Central memory CD8-positive, alpha-beta T cell (primary cell): ENCODE results near the gene RECQL5.

ENCODE experiments used
- ATAC-seq: fragments of 150-1000 bp; cut with Tn5 transposase; replicated peaks from 2 replicates; pipeline ENCODE4 v1.10.0; 2022; ENCODE audit warnings: mild to moderate bottlenecking, moderate FRiP score, moderate number of reproducible peaks; ENCODE audit not compliant: poor library complexity, severe bottlenecking; ENCODE audit errors: extremely low read depth
- DNase-seq, 2 donors: peaks; one replicate each; pipeline ENCODE4 v3.0.0; 2021; ENCODE audit warnings: low spot score in 2 of 2
- H3K27ac Mint-ChIP-seq: one replicate; pipeline ENCODE4 v1.8.0; 2022; ENCODE audit warnings: low read depth, mild to moderate bottlenecking, moderate library complexity, mixed read lengths
- H3K27me3 Mint-ChIP-seq: one replicate; pipeline ENCODE4 v1.8.0; 2022; ENCODE audit warnings: mixed read lengths
- H3K36me3 Mint-ChIP-seq: one replicate; pipeline ENCODE4 v1.8.0; 2022; ENCODE audit warnings: mild to moderate bottlenecking, moderate library complexity, mixed read lengths; ENCODE audit not compliant: insufficient read depth
- H3K4me1 Mint-ChIP-seq: one replicate; pipeline ENCODE4 v1.8.0; 2022; ENCODE audit warnings: mixed read lengths
- H3K4me3 Mint-ChIP-seq: one replicate; pipeline ENCODE4 v1.8.0; 2022; ENCODE audit warnings: mild to moderate bottlenecking, moderate library complexity, mixed read lengths
- H3K9me3 Mint-ChIP-seq: one replicate; pipeline ENCODE4 v1.8.0; 2022; ENCODE audit warnings: mixed read lengths

RECQL5 gene

DNA sequence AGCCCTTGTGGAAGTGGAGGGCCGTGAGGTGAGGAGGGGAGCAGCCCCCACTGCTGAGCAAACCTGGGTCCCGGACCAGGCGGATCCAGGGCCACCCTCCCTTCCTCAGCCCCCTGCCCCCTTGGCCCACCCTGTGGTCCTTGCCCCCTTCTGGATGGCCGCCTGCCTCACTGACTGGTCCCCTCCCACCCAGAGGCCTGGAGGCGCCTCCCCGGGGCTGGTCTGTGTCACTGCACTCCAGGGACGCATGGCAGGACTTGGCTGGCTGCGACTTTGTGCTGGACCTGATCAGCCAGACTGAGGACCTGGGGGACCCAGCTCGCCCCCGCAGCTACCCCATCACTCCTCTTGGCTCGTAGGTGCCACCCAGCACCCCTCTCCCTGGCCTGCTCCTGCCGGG, 52.9 kb downstream of the RECQL5 start:
- ATAC-seq (no peak), DNase-seq (no peak)
- Mint-ChIP-seq H3K36me3 (peaks cover 2% of the 10 kb centered on the region), H3K4me3 (no peak overlapping the region), H3K27ac (no peak overlapping the region), H3K9me3 (no peaks in the 10 kb centered on the region), H3K4me1 (no peaks in the 10 kb centered on the region), H3K27me3 (no peaks in the 10 kb centered on the region)

DNA sequence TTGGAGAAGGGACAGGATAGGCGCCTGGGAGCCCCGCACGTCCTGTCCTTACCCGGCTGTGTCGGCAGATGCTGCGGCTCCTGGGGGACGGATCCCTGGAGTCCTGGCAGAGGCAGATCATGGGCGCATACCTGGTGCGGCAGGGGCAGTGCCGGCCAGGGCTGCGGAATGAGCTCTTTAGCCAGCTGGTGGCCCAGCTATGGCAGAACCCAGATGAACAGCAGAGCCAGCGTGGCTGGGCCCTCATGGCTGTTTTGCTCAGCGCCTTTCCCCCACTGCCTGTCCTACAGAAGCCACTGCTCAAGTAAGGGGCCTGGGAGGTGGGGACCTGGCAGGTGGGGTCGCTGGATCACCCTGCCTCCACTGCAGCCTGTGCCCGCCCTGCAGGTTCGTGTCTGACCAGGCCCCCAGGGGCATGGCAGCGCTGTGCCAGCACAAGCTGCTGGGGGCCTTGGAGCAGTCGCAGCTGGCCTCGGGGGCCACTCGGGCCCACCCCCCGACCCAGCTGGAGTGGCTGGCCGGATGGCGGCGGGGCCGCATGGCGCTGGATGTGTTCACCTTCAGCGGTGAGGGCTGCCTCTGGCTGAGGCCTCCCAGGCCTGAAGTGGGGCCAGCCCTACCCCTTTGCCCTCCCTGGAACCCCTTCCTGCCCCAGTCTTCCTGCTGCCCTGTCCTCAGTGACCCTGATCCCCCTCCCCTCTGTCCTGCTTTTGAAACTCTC, 53.9 kb downstream of the RECQL5 start:
- H3K27ac Mint-ChIP-seq: no peak overlapping the region
- H3K9me3 Mint-ChIP-seq: no peaks in the 10 kb centered on the region
- no peaks in the 10 kb centered on the region for H3K27me3 Mint-ChIP-seq
- no peak overlapping the region for H3K4me3 Mint-ChIP-seq
- no peaks in the 10 kb centered on the region for H3K4me1 Mint-ChIP-seq
- peaks cover 2% of the 10 kb centered on the region for H3K36me3 Mint-ChIP-seq
- ATAC-seq (no peak), DNase-seq (no peak)

DNA sequence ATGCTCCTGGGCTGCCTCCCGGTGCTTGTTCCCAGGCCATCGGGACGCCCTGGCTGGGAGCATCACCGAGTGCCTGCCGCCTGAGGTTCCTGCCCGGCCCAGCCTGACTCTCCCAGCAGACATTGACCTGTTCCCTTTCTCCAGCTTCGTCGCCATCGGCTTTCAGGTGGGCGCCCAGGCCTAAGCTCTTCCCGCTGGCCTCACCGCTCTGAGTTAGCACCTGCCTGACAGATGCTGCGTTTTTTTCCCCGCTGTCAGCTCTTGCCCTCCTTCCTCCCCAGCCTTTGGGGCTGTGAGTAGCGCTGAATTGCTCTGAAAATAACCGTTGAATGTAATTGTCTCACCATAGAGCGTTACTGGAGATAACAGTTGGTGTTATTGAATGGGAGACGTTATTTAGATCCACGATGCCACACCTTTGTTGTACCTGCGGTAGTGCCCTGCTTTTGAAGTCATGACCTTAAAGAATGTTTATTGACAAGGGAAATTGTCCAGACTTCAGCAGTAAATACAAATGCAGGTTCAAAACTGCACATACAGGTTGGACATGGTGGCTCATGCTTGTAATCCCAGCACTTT, 55.0 kb downstream of the RECQL5 start:
- ATAC-seq (no peak), DNase-seq (no peak)
- no peak overlapping the region for H3K4me3 Mint-ChIP-seq
- peaks cover 2% of the 10 kb centered on the region for H3K36me3 Mint-ChIP-seq
- H3K27me3 Mint-ChIP-seq: no peaks in the 10 kb centered on the region
- no peaks in the 10 kb centered on the region for H3K4me1 Mint-ChIP-seq
- H3K27ac Mint-ChIP-seq: no peak overlapping the region
- H3K9me3 Mint-ChIP-seq: no peaks in the 10 kb centered on the region

DNA sequence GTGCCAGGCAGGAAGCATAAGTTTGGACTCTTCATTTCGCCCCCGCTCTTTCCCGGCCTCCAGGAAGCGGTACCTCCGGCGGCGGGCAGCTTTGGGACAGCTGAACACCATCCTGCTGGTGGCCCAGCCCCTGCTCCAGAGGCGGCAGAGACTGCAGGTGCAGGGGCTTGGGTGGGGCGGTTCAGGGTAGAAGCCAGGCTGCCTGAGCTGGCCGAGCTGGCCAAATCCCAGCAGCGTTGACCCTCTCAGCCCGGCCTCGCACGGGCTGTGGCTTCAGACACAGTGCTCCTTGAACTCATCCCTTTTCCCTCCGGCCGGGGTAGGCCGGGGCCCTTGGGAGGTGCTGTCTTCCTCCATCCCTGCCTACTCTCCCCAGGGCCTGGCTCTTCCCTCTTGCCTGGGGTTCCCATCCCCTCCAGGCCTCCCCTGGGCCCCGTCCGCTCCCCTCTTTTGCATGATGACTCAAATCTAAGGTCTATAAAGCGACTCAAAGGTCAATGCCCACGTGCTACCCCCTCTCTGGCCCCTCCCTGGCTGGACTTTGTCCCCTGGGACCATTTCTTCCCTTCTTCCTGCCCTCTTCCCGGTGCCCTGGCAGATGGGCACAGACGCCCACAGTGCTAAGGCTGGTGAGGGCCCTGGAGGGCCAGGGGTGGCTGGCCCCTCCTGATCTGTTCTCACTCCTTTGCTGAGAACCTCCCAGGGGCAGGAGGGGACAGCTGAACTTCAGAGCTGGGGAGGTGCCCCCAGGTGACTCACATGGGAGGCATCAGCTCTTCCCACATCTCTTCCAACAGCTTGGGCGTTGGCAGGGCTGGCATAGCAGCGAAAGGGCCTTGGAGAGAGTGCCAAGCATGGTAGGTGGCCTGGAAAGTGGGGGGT, 56.6 kb downstream of the RECQL5 start:
- Mint-ChIP-seq H3K27me3 (no peaks in the 10 kb centered on the region), H3K4me3 (no peak overlapping the region), H3K9me3 (no peaks in the 10 kb centered on the region), H3K27ac (no peak overlapping the region), H3K36me3 (peaks cover 2% of the 10 kb centered on the region), H3K4me1 (no peaks in the 10 kb centered on the region)
- no peak for ATAC-seq
- DNase-seq: no peak

DNA sequence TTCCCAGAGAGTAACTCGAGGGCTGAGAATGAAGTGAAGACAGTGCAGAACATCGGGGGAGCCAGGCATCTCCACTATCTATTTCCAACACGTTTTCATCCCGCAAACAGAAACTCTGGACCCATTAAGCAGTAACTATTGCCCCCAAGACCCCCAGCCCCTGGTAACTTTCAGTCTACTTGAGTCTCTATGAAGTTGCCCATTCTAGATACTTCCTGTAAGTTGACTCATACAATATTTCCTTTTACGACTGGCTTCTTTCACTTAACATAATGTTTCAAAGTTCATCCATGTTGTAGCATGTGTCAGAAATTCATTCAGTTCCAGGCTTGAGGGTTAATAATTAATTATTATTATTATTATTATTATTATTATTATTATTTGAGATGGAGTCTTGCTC, 59.9 kb downstream of the RECQL5 start:
- Mint-ChIP-seq H3K4me3 (no peak overlapping the region), H3K9me3 (no peaks in the 10 kb centered on the region), H3K36me3 (peaks cover 2% of the 10 kb centered on the region), H3K4me1 (no peaks in the 10 kb centered on the region), H3K27me3 (no peaks in the 10 kb centered on the region), H3K27ac (no peak overlapping the region)
- ATAC-seq: no peak
- DNase-seq: no peak

DNA sequence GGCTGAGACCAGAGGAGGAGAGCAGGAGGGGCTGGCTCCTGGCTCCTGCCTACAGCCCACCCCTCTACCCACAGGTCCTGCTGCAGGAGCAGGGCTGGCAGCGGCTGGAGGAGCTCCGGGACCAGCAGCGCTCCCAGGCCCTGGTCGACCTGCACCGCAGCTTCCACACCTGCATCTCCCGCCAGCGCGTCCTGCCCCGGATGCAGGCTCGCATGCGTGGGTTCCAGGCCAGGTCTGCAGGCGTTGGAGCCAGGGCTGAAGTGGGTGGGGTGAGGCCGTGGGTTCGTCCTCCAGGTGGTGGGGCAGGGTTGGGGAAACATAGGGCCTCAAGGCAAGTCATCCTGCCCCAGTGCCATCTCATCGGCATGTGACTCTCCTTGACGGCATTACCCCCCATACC, 61.2 kb downstream of the RECQL5 start:
- Mint-ChIP-seq H3K27ac (no peak overlapping the region), H3K9me3 (no peaks in the 10 kb centered on the region), H3K4me1 (peaks cover 5% of the 10 kb centered on the region), H3K4me3 (no peak overlapping the region), H3K27me3 (no peaks in the 10 kb centered on the region), H3K36me3 (no peaks in the 10 kb centered on the region)
- ATAC-seq (no peak), DNase-seq (no peak)

DNA sequence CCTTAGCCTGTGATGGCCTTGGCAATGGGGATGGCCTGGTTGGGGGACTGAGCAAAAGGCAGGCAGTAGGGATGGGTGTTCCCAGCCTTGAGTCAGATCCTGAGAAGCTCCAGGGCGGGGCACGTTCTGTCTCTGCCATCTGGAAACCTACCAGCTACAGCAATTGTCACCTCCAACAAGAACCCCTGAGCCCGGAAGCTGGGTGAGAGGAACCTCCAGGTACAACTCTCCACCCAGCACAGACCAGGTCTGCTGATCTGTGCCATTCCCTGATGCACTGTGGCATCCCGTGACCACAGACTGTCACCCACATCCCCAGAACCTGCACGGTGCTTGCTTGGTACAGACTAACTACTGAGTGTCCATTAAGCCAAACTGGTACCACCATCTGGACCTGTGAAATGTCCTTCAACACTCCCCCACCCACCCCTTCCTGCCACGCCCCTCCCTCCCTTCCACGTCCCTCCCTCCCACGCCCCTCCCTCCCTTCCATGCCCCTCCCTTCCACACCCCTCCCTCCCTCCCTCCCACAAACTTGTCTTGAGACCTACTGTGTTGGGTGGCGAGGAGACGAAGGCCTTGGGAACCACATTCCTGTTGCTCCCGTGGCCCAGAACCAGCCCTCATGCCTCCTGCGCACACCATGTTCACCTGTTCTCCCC, 62.8 kb downstream of the RECQL5 start:
- H3K4me1 Mint-ChIP-seq: peaks cover 5% of the 10 kb centered on the region
- H3K4me3 Mint-ChIP-seq: no peak overlapping the region
- DNase-seq: no peak
- ATAC-seq: no peak
- H3K36me3 Mint-ChIP-seq: no peaks in the 10 kb centered on the region
- no peaks in the 10 kb centered on the region for H3K9me3 Mint-ChIP-seq
- H3K27ac Mint-ChIP-seq: peak overlapping the region; percentile 57
- H3K27me3 Mint-ChIP-seq: no peaks in the 10 kb centered on the region

DNA sequence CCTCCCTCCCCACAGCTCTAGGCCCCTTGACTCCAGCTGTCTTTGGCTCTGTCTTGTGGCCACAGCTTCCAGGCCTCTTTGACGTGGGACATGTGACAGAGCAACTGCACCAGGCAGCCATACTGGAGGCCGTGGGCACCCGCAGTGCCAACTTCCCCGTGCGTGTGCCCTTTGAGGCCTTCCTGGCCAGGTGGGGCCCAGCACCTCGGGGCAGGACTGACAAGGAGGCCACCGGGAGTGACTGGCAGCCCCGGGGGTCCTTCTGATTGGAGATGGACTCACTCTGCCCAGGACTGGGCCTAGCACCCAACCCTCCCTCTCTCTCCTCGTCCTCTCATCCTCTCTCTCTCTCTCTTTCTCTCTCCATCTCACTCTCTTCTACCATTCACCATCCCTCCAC, 63.8 kb downstream of the RECQL5 start:
- no peak overlapping the region for H3K4me3 Mint-ChIP-seq

DNA sequence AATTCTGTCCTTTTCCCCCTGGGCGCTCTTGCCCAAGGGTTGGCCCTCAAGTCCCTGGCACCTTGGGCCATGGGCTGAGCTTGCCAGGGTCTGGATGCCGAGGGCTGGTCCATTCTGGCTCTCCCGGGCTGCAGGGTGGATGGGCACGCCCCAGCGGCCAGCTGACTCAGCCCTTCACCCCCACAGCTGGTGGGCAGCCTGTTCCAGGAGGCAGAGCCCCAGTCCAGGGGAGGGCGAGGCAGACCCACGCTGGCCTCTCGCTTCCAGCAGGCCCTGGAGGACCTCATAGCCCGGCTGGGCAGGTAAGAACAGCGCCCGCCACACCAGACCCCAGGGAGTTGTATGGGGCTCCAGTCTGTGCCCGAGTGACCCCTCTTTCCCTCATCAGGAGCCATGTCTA, 64.3 kb downstream of the RECQL5 start:
- no peak overlapping the region for H3K27ac Mint-ChIP-seq
- H3K4me3 Mint-ChIP-seq: no peak overlapping the region
- DNase-seq: no peak
- peaks cover 5% of the 10 kb centered on the region for H3K4me1 Mint-ChIP-seq
- H3K27me3 Mint-ChIP-seq: no peaks in the 10 kb centered on the region
- no peaks in the 10 kb centered on the region for H3K36me3 Mint-ChIP-seq
- no peak for ATAC-seq
- H3K9me3 Mint-ChIP-seq: no peaks in the 10 kb centered on the region

More for the DNA sequence above, 63.8 kb downstream of the RECQL5 start:
- peak overlapping the region; percentile 4 for H3K27ac Mint-ChIP-seq
- H3K27me3 Mint-ChIP-seq: no peaks in the 10 kb centered on the region
- H3K9me3 Mint-ChIP-seq: no peaks in the 10 kb centered on the region
- ATAC-seq (no peak), DNase-seq (no peak)
- no peaks in the 10 kb centered on the region for H3K36me3 Mint-ChIP-seq
- peaks cover 5% of the 10 kb centered on the region for H3K4me1 Mint-ChIP-seq

DNA sequence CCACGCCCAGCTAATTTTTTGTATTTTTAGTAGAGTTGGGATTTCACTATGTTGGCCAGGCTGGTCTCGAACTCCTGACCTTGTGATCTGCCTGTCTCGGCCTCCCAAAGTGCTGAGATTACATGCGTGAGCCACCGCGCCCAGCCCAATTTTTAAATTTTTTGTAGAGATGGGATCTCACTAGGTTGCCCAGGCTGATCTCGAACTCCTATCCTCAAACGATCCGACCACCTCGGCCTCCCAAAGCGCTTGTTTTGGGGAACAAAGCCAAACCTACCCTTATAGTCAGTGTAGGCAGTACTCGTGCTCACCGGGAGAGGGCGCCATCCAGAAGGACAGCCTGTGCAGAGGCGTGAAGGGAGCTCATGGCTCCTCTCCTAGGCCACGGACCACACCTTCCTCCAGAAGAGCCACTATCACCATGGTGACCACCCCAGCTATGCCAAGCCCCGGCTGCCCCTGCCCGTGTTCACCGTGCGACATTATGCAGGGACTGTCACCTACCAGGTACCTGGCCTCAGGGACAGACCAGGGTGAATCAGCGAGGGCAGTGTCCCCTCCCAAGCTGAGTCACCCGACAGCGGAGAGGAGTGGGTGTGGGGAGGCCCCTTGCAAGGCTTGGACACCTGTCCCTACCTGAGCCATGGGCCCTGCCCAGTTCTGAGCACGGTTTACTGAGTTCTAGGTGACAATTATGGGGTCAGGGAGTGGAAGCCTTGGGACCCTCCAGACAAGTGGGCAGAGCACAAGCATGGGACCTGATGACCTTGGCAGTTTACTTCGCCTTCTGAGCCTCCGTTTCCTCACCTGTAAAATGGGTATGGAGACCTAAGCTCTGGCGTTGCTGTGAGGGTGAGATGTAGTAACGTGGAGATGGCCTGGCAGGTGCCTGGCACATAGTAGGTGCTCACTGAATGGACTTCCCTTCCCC, 65.6 kb downstream of the RECQL5 start:
- peaks cover 2% of the 10 kb centered on the region for H3K36me3 Mint-ChIP-seq
- H3K27ac Mint-ChIP-seq: no peak overlapping the region
- H3K4me3 Mint-ChIP-seq: no peak overlapping the region

DNA sequence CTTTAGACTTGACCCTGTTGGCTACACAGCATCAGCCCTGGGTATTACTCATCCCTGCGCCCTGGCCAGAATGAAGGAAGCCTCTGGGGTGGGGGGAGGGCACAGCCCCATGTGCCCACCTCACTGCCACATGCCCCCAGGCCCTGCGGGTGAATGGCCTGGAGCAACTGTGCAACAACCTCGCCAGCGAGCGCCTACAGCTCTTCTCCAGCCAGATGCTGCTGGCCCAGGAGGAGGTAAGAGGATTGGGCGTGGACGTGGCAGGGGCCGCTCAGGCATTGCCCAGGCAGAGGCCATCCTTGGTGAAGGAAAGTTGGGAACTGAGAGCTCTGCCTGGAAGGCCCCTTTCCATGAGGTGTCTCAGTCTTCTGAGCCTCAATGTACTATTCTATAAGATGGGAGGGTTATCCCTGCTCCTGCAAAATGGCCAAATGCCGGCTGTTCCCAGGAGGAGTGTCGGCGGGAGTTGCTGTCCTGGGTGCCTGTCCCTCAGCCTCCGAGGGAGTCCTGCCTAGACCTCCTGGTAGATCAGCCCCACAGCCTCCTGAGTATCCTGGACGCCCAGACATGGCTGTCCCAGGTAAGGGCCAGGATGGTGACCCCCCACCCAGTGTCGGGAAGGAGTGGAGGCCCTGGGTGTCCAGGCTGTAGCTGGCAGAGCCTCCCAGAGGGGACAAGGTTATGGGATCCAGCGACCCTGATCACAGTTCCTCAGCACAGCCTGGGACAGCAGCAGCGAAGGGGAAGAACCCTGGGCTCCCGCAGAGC, 70.5 kb downstream of the RECQL5 start:
- Mint-ChIP-seq H3K27ac (no peak overlapping the region), H3K4me1 (peaks cover 5% of the 10 kb centered on the region), H3K9me3 (no peaks in the 10 kb centered on the region), H3K4me3 (no peak overlapping the region), H3K36me3 (peaks cover 2% of the 10 kb centered on the region), H3K27me3 (no peaks in the 10 kb centered on the region)
- ATAC-seq (no peak), DNase-seq (no peak)

More for the DNA sequence above, 65.6 kb downstream of the RECQL5 start:
- H3K9me3 Mint-ChIP-seq: no peaks in the 10 kb centered on the region
- DNase-seq: peak; percentile 36 to 52
- peak; percentile 40 for ATAC-seq
- H3K4me1 Mint-ChIP-seq: peaks cover 5% of the 10 kb centered on the region
- H3K27me3 Mint-ChIP-seq: no peaks in the 10 kb centered on the region
